Activated CD8-positive, alpha-beta T cell treated with anti-CD3 and anti-CD28 coated beads for 36 hours (primary cell): ENCODE data around the gene ADARB2. TPM values are rescaled to one million over a fixed set of nuclear protein-coding genes. Genes with fewer than 3 reads are reported as not detected.

Experiments used
- ATAC-seq: fragments of 200-7000 bp; cut with Tn5 transposase; one replicate; pipeline ENCODE4 v1.10.0; 2021; ENCODE audit warnings: mild to moderate bottlenecking, moderate library complexity
- CTCF ChIA-PET: fragments of 350-600 bp; sonication (Branson Sonifier 250); formaldehyde crosslinking; loops from one replicate; lab custom pipeline; 2021; ENCODE audit warnings: antibody characterized with exemption; lab: Charles Lee
- POLR2A ChIA-PET: fragments of 350-600 bp; sonication (Branson Sonifier 250); formaldehyde crosslinking; loops from one replicate; lab custom pipeline; 2021; ENCODE audit warnings: antibody characterized with exemption; lab: Charles Lee
- DNase-seq: peaks from one replicate; pipeline ENCODE4 v3.0.0-alpha.2; 2020
- H3K27ac Mint-ChIP-seq: one replicate; pipeline ENCODE4 v1.8.0; 2021; ENCODE audit warnings: mild to moderate bottlenecking, mixed read lengths
- H3K27me3 Mint-ChIP-seq: one replicate; pipeline ENCODE4 v1.8.0; 2021; ENCODE audit warnings: mixed read lengths
- H3K36me3 Mint-ChIP-seq: one replicate; pipeline ENCODE4 v1.8.0; 2021; ENCODE audit warnings: low read depth, mixed read lengths
- H3K4me1 Mint-ChIP-seq: one replicate; pipeline ENCODE4 v1.8.0; 2021; ENCODE audit warnings: low read depth, mixed read lengths
- H3K4me3 Mint-ChIP-seq: one replicate; pipeline ENCODE4 v1.8.0; 2021; ENCODE audit warnings: mild to moderate bottlenecking, moderate library complexity, mixed read lengths
- H3K9me3 Mint-ChIP-seq: one replicate; pipeline ENCODE4 v1.8.0; 2021; ENCODE audit warnings: mixed read lengths
- intact Hi-C: fragments of 100-400 bp; cut with micrococcal nuclease; formaldehyde crosslinking; loops from one replicate; pipeline ENCODE4 v1.10.0; 2022
- total RNA-seq, 2 experiments: library from RNA; stranded (reverse); gene quantifications; one replicate each; pipeline ENCODE4 v1.2.3, GENCODE V29; 2021
- TF ChIP-seq, protein P1 (sequence below): fragments of 200-600 bp; IDR thresholded peaks from one replicate; pipeline ENCODE4 v1.8.0; 2022; ENCODE audit warnings: antibody characterized with exemption, mild to moderate bottlenecking

The ADARB2 gene
- total RNA-seq, 2 experiments from 2014 or later: 1.3 to 1.6 TPM

DNA sequence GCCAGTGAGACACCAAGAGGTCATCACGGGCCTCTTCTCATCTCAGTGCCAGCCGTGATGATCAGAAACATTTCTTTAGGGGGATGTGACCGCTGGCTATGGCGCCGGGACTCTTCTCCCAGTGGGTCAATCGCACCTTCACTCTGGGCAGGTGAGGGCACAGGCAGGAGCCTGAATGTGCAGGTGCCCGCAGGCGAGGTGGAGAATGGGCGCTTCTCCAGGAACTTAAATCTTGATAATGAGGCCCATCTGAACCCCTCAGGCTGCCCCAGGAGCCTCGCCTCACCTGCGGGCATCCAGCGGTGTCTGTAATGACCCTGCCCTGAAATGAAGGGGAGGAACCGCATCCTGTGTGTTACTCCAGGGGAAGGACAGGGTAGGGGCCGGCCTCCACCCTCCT lies 204.7 kb downstream of the ADARB2 start:
- TF ChIP-seq, protein P1, sequence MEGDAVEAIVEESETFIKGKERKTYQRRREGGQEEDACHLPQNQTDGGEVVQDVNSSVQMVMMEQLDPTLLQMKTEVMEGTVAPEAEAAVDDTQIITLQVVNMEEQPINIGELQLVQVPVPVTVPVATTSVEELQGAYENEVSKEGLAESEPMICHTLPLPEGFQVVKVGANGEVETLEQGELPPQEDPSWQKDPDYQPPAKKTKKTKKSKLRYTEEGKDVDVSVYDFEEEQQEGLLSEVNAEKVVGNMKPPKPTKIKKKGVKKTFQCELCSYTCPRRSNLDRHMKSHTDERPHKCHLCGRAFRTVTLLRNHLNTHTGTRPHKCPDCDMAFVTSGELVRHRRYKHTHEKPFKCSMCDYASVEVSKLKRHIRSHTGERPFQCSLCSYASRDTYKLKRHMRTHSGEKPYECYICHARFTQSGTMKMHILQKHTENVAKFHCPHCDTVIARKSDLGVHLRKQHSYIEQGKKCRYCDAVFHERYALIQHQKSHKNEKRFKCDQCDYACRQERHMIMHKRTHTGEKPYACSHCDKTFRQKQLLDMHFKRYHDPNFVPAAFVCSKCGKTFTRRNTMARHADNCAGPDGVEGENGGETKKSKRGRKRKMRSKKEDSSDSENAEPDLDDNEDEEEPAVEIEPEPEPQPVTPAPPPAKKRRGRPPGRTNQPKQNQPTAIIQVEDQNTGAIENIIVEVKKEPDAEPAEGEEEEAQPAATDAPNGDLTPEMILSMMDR: no peak
- POLR2A ChIA-PET: no interaction called here
- Mint-ChIP-seq H3K27me3 (peaks cover 4% of the 10 kb centered on the region), H3K4me1 (no peaks in the 10 kb centered on the region), H3K4me3 (no peak overlapping the region), H3K27ac (no peak overlapping the region), H3K9me3 (no peaks in the 10 kb centered on the region), H3K36me3 (no peaks in the 10 kb centered on the region)
- CTCF ChIA-PET: no interaction called here
- intact Hi-C loops: no loop called here
- DNase-seq (no peak), ATAC-seq (no peak)

DNA sequence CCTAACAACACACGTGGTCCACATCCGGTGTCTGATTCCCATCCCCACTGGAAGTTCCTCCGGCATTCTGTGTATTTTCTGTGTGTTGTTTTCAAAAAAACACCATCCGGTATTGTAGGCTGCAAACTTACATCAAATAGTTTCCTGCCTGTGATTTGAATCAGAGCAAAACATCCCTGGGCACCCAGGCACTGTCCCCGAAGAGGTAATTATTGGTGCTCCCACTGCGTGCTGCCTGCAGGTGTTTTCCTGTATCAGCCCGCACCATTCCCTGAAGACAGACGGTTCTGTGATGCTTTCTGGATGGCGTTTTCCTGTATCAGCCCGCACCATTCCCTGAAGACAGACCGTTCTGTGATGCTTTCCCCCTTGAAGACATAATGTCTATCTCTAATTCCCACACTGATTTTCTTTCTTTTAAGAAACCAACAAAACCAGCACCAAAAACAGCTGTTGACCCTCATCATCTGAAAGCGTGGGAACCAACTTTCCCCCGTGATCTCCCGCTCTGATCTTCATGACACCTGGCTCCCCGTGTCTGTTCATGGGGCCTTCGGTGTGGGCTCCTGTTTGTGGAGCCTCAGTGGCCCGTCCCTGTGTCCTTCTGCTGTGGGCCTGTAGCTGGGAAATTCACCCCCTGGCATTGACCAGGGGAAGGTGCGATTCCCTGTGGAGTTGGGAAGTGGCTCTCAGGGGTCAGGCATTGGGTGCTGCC lies 205.3 kb downstream of the ADARB2 start:
- Mint-ChIP-seq H3K36me3 (no peaks in the 10 kb centered on the region), H3K4me3 (no peak overlapping the region), H3K27ac (no peak overlapping the region), H3K9me3 (no peaks in the 10 kb centered on the region), H3K4me1 (no peaks in the 10 kb centered on the region), H3K27me3 (peaks cover 4% of the 10 kb centered on the region)
- ChIA-PET POLR2A (no interaction called here), CTCF (no interaction called here)
- ATAC-seq: no peak
- intact Hi-C loops: no loop called here
- DNase-seq: no peak
- TF ChIP-seq, protein P1: no peak

DNA sequence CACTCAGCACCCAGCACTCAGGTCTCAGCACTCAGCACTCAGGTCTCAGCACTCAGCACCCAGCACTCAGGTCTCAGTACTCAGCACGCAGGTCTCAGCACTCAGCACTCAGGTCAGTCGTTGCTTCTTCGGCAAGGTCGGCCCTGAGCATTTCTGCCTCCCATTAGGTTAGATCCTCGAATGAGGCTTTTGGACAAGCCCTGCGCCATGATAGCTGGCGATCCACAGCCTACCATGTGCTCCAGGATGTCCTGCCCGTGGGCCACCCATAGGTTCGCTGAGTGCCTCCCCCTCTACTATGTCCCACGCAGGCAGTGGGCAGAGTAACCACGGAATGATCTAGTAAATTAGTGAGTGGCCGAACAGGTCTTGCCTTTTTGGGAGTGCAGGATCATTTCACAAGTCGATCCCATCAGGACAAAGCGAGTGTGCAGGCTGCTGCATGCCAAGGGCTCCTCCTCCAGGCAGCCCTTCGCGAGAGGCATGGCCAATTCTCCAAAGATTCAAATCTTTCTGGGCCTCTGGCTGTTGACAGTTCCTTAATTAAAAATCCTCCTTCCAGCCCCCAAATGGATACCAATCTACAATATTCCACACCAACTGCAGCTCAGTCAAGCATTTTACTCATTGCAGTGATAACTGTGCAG lies 206.3 kb downstream of the ADARB2 start:
- intact Hi-C loops: no loop called here
- DNase-seq (no peak), ATAC-seq (no peak)
- POLR2A ChIA-PET: no interaction called here
- Mint-ChIP-seq H3K9me3 (no peaks in the 10 kb centered on the region), H3K36me3 (no peaks in the 10 kb centered on the region), H3K27ac (no peak overlapping the region), H3K27me3 (peaks cover 4% of the 10 kb centered on the region), H3K4me3 (no peak overlapping the region), H3K4me1 (no peaks in the 10 kb centered on the region)
- TF ChIP-seq, protein P1: no peak
- CTCF ChIA-PET: no interaction called here

DNA sequence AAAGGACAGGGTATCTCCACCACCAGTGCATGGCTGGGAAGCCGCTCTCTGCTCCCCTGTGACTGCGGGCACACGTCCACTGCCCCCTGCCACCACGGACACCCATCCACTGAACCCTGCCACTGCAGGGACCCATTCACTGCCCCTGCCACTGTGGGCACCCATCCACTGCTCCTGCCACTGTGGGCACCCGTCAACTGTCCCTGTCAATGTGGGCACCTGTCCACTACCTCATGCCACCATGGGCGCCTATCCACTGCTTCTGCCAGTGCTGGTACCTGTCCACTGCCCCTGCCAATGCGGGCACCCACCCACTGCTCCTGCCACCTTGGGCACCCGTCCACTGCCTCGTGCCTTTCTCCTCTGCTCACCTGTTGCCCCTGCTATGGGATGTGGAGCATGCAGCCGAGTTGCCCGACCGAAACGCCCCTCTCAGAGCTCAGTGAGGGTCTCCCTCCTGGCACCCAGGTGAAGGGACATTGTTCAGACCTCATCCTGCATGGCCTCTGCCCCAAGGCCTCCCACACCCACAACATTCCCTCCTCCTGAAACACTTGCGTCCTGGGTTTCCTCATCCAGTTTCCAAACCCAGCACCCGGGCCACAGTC lies 207.4 kb downstream of the ADARB2 start:
- POLR2A ChIA-PET: no interaction called here
- intact Hi-C loops: no loop called here
- Mint-ChIP-seq H3K4me3 (no peak overlapping the region), H3K9me3 (no peaks in the 10 kb centered on the region), H3K27ac (no peak overlapping the region), H3K36me3 (no peaks in the 10 kb centered on the region), H3K27me3 (peaks cover 4% of the 10 kb centered on the region), H3K4me1 (no peaks in the 10 kb centered on the region)
- DNase-seq (no peak), ATAC-seq (no peak)
- TF ChIP-seq, protein P1: no peak
- CTCF ChIA-PET: no interaction called here

DNA sequence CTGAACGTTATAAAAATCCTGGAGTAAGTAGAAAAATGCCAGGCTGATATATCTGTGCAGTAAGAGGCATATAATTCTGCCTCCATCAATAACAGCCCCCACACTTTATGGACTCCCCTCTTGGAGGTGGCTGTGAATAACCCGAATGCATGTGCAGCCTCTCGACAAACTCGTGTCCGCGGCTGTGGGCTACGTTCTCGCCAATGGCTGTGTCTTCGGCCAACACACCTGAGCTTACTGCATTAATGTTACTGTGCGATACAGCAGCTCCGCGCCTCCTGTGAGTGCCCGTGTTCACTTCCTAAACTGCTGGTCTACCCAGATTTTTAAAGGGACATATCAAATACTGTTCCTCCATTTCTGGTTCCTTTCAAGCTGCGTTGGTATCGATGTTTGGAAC lies 209.4 kb downstream of the ADARB2 start:
- Mint-ChIP-seq H3K9me3 (no peaks in the 10 kb centered on the region), H3K4me1 (no peaks in the 10 kb centered on the region), H3K36me3 (no peaks in the 10 kb centered on the region), H3K4me3 (no peak overlapping the region), H3K27me3 (peaks cover 2% of the 10 kb centered on the region), H3K27ac (no peak overlapping the region)
- intact Hi-C loops: no loop called here
- TF ChIP-seq, protein P1: no peak
- ChIA-PET POLR2A (no interaction called here), CTCF (no interaction called here)
- DNase-seq (no peak), ATAC-seq (no peak)
